Nephron progenitor cell (in vitro differentiated cells): Measurements from ENCODE around the gene NDUFS1.

ENCODE experiments used
- DNase-seq: peaks from one replicate; pipeline ENCODE4 v3.0.0; 2021
- H3K27ac Mint-ChIP-seq: 2 replicates; pipeline ENCODE4 v1.8.0; 2021; ENCODE audit warnings: mild to moderate bottlenecking, moderate library complexity, mixed read lengths
- H3K27me3 Mint-ChIP-seq: 2 replicates; pipeline ENCODE4 v1.8.0; 2021; ENCODE audit warnings: mild to moderate bottlenecking, low read depth, mixed read lengths; ENCODE audit not compliant: poor library complexity
- H3K36me3 Mint-ChIP-seq: 2 replicates; pipeline ENCODE4 v1.8.0; 2021; ENCODE audit warnings: low read depth, mixed read lengths
- H3K4me1 Mint-ChIP-seq: 2 replicates; pipeline ENCODE4 v1.8.0; 2021; ENCODE audit warnings: mixed read lengths
- H3K4me3 Mint-ChIP-seq: 2 replicates; pipeline ENCODE4 v1.8.0; 2021; ENCODE audit warnings: mild to moderate bottlenecking, moderate library complexity, mixed read lengths
- H3K9me3 Mint-ChIP-seq: 2 replicates; pipeline ENCODE4 v1.8.0; 2021; ENCODE audit warnings: mild to moderate bottlenecking, moderate library complexity, mixed read lengths
- CTCF ChIP-seq: fragments of 200-600 bp; sonication (generic); IDR thresholded peaks from 2 replicates; pipeline ENCODE4 v1.5.0; 2021; ENCODE audit warnings: antibody characterized with exemption

Gene NDUFS1

GRCh38 chr2:206154197-206154596, 5.0 kb downstream of the NDUFS1 start:
- no peak for DNase-seq
- peaks cover 44% of the 10 kb centered on the region for H3K36me3 Mint-ChIP-seq
- H3K4me1 Mint-ChIP-seq = peaks cover 14% of the 10 kb centered on the region
- peaks cover 3% of the 10 kb centered on the region for H3K27me3 Mint-ChIP-seq
- H3K4me3 Mint-ChIP-seq = no peak overlapping the region
- no peaks in the 10 kb centered on the region for H3K9me3 Mint-ChIP-seq
- no peak overlapping the region for H3K27ac Mint-ChIP-seq
- no peak for TF ChIP-seq CTCF

GRCh38 chr2:206150631-206151030, 8.6 kb downstream of the NDUFS1 start:
- TF ChIP-seq CTCF = no peak
- H3K27ac Mint-ChIP-seq = no peak overlapping the region
- peaks cover 53% of the 10 kb centered on the region for H3K36me3 Mint-ChIP-seq

GRCh38 chr2:206150168-206150567, 9.1 kb downstream of the NDUFS1 start:
- no peak for TF ChIP-seq CTCF
- Mint-ChIP-seq H3K9me3 (no peaks in the 10 kb centered on the region), H3K4me1 (no peaks in the 10 kb centered on the region), H3K27ac (peak overlapping the region; percentile 82), H3K36me3 (peaks cover 57% of the 10 kb centered on the region), H3K4me3 (no peak overlapping the region), H3K27me3 (no peaks in the 10 kb centered on the region)
- DNase-seq = no peak

More at GRCh38 chr2:206150631-206151030, 8.6 kb downstream of the NDUFS1 start:
- H3K27me3 Mint-ChIP-seq = no peaks in the 10 kb centered on the region
- no peak for DNase-seq
- no peaks in the 10 kb centered on the region for H3K9me3 Mint-ChIP-seq
- no peaks in the 10 kb centered on the region for H3K4me1 Mint-ChIP-seq
- H3K4me3 Mint-ChIP-seq = no peak overlapping the region

- Mint-ChIP-seq H3K36me3 (peaks cover 66% of the 10 kb centered on the region), H3K9me3 (no peaks in the 10 kb centered on the region), H3K4me3 (no peak overlapping the region), H3K4me1 (no peaks in the 10 kb centered on the region), H3K27me3 (no peaks in the 10 kb centered on the region), H3K27ac (no peak overlapping the region)
- DNase-seq = no peak
- no peak for TF ChIP-seq CTCF
These were observed 9.9 kb downstream of the NDUFS1 start for GRCh38 chr2:206149330-206149729.

GRCh38 chr2:206145665-206146064, 13.6 kb downstream of the NDUFS1 start:
- Mint-ChIP-seq H3K27ac (peak overlapping the region; percentile 68), H3K4me3 (no peak overlapping the region), H3K4me1 (no peaks in the 10 kb centered on the region)

More at GRCh38 chr2:206145665-206146064, 13.6 kb downstream of the NDUFS1 start:
- Mint-ChIP-seq H3K9me3 (no peaks in the 10 kb centered on the region), H3K27me3 (no peaks in the 10 kb centered on the region), H3K36me3 (peaks cover 84% of the 10 kb centered on the region)
- DNase-seq = no peak
- no peak for TF ChIP-seq CTCF
